ENCODE results near the gene BIN1.
A peak's percentile ranks its signal among the peaks of the same experiment; 100 is the strongest.

Gene BIN1

GRCh38 chr2:127056631-127057370 lies 50.2 kb downstream of the BIN1 start:
- no peak for DNase-seq

DNA sequence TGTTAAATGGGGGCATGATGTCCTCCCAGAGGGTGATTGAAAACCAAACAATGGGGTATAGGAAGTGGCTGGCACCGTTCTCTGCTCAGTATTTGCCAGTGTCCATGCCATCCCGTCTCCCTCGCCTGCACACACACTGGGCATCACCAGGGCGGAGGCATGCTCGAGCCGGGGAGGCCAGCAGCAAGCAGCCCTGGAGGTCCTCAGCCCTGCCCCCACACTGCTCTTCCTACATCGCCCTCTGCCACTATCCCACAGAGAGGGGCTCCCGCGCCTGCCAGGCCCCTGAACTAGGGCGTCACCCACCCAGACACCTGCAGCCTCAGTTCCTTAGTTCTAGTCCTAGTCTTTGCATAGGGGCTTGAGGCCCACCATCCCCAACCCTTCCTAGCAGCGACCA lies 50.9 kb downstream of the BIN1 start:
- DNase-seq = no peak

DNA sequence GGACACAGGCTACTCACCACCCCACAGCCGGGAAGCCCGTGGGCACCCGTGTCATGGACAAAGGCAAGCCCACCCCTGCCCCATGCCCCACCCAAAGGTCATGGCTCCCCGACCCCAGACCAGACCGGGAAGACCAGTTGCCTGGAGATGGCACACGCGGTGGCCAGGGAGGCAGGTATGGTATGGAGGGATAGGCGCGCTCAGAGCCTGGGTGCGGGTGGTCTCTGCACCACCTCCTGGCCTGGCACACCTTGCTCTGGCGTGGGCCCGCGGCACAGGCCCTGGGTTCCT lies 51.2 kb downstream of the BIN1 start:
- no peak for DNase-seq

DNA sequence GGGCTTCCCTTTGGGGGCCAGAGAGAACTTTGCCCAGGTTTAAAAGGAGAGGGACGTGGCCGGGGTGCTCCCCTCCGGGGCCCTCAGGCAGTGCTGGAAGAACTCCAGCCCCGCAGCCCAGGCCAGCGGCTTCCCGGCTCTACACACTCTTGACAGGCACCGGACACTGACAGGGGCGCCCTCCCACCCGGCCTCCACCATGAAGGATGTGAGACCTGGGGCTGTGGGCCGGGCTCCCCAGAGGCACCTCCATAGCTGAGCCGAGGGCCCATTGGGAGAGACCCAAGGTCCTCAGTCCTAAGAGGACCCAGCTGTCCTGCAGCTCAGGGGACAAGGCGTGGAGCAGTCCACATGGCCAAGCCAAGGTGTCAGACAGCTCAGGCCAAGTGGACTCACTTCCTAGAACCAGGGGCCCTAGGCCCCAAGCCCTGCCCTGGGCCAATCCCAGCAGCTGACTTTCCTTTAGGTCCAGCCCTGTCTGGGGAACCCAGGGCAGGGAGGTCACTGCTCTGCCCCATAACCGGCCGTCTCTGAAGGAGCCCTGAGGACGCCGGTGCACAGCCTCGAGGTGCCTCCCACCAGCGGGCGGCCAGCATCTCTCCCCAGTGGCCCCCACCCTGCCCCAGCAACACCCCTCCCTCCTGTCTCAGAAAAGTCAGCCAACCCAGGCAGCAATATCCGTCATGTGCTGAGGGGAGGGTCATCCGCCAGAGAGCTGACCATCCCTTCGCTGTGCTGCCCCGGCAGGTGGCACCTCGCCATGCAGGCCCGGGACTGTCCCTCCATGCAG lies 51.8 kb downstream of the BIN1 start:
- no peak for DNase-seq

DNA sequence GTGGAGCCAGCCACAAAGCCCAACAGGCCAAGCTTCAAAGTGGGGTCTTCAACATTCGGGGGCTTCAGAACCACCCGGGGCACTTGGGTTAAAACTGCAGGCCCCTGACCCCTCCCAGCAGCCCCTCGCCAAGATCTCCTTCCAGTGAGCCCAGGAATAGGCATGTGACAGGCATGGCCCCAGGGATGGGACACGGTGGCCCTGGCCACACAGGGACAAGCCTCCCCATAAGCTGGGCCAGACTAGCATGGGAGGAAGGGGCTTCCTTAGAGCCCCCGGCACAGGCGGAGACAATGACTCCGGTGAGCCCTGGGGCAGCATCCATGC lies 52.4 kb downstream of the BIN1 start:
- DNase-seq = no peak

GRCh38 chr2:127053731-127054603 lies 53.0 kb downstream of the BIN1 start:
- no peak for DNase-seq

DNA sequence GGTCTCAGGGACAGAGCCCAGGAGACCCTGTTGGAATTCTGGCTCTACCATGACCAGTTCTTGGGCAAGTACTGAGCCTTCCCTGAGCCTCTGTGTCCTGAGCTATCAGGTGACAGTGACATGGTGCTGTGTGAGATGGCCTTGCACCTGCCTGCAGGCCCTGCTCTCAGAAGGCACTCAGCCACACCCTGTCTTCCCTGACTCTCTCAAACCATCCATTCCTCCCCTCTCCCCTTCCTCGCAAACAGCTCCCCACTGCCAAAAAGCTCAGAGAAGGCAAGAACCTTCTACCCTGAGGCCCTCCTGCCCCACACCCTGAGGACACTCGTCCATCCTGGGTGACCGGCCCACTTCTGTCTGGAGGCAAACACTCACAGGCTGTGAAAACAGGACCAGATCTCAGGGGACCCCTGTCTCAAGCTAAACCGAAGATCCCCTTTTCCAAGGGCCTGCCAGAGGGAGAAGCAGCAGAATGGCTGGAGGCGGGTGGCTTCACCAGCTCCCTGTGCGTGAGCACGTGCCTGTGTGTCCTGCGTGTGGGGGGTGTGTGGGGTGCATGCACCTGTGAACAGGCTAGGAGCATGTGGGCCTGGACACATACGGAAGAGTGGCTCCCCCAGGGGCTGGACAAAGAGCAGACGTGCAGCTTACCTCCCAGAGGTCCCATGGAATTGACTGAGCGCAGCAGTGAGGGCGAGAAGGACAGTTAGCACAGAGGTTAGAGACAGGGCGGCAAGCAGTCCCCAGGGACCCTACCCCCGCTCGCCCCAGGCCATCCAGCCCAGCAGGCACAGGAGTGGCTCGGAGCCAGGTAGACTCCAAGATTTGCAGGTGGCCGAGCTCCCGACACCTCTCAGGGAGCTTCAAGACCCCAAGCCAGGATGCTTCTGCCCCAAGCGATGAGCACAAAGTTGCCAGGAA lies 53.9 kb downstream of the BIN1 start:
- no peak for DNase-seq

GRCh38 chr2:127052057-127052770 lies 54.7 kb downstream of the BIN1 start:
- DNase-seq = no peak

DNA sequence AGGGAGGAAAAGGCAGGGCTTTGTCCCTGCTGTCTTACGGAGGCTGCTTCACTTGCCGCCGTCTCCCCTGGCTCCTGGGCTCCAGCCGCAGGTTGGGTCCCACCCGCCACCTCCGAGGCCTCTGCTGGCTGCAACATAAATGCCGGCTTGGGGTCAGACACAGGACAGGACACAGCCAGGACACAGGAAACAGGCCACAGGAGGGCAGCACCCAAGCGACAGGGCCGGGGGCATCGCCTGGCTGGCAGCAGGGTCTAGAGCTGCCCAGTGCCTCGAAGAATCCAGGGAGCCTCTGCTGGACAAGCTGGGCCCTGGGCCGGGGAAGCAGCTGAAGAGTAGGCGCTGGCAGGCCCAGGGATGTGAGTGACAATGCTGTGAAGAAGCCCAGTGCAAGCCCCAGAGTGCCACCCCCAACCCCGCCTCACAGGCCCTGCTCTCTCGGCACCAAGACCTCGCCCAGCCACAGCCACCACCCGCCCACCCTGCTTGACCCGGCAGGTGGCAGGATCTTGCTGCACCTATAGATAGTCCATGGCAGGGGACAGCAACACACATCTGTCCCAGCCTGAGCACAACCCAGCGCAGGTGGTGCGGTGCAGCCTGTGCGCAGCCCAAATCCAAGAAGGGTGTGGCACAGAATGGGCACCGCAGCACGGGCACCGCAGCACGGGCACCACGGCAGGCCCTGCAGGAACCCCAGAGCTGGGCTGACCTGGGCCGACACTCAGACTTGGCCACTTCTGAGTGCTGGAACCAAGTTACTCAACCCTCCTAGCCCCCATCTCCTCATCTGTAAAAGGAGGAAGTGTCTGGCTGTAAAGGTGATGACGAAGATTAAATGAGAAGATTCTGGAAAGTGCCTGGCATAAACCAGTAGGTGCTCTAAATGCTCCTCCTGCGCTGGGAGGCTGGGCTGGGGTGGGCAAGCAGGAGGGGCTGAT lies 55.6 kb downstream of the BIN1 start:
- no peak for DNase-seq

DNA sequence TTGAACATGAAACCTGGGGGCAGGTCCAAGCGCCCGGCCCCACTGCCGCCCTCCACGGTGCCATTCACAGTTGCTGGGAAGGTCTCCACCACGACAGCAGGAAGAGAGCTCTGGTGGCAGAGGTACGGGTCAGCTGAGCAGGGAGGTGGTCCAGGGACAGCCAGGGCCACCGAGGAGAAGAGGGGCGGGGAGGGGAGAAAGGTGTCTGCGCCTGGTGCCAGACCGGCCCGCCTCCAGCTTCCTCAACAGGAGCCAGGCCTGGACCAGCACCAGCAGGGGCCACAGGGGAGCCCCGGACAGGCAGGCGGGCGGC lies 56.2 kb downstream of the BIN1 start:
- no peak for DNase-seq

DNA sequence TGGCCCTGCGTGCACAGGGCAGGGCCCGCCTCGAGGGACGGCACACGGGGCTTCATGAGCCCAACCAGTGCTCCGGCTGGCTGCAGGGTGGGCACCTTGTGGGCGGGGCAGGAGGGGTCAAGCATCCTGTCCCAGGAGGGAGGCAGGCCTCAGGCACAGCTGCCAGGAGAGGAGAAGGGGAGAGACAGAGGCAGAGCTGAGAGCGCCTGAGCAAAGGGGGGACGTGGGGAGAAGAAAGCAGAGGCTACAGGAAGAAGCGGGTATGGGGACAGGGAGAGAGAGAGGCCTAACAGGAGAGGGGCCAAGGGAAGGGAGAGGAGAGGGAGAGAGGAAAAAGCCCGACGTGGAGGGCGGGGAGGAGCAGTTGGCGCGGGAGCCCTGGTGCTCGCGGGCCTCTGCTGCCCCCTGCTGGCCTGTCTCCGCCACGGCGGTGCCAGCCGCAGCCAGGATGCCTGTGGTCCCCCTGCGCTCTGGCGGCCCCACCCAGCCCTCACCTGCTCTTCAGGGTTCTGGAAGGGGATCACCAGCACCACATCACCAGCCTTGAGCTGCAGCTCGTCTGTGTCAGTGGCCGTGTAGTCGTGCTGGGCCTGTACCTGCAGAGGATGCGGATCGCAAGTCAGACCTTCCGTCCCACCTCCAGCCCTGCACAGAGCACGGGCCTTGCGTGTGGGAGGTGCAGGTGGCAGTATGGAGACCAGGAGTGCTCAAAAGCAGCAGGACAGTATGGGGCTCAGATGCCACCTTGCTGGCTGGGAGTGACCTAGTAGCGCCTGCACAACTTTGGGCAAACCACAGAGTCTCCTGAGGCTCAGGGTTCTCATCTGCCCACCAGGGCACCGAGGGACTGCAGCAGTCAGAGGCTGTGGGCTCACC lies 56.8 kb downstream of the BIN1 start:
- peak; percentile 5 for DNase-seq

GRCh38 chr2:127048969-127049897 lies 57.7 kb downstream of the BIN1 start:
- DNase-seq = no peak

DNA sequence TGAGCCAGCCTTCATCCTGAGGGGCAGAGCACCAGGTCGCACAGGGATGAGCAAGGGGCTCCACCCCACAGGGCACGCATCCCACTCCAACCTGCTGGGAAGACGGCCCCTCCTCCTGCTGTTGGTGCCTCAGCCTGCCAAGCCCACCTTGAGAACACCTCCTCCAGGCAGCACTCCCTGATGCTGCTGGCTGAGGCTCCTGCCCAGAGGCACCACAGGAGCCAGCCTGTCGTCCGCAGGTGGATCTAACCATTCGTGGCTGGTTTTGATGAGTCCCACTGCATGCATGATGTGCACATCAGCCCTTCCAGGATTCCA lies 58.4 kb downstream of the BIN1 start:
- DNase-seq = no peak

DNA sequence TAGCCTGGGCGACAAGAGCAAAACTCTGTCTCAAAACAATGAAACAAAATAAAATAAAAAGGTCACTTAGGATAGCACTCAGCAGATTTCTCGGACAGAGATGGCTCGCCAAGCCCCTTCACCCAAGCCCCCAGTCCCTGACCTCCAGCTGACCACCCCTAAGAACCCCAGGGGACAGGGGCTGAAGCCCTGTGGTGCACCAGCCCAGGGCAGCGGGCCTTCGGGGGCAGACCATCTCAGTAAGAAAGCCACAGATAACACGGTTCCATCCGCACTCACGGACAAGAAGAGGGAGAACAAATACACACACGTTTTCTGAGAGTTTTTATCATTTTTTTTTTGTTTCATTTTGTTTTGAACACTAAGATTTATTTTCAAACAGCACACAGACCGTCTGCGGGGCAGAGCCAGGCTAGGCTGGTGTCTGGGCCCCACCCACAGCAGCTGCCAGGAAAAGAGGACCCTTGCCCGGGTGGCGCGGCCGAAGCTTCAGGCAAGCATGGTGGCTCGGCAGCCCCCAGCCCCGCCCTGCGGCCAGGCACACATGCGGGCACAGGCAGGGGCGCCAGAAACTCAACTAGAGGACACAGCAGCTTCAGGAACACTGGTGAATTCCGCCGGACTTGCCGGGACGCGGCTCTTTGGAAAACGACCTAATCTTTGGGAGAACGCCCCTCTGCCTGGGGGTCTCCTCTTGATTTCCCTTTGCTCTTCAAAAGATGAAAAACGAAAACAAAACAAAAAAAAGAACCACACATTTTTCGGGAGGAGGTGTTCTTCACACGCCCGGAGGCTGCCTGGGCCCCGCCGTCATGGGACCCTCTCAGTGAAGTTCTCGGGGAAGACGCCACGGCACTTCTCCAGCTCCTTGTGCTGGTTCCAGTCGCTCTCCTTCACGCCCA lies 59.0 kb downstream of the BIN1 start:
- DNase-seq = no peak

GRCh38 chr2:127047054-127047453 lies 59.9 kb downstream of the BIN1 start:
- DNase-seq = no peak

DNA sequence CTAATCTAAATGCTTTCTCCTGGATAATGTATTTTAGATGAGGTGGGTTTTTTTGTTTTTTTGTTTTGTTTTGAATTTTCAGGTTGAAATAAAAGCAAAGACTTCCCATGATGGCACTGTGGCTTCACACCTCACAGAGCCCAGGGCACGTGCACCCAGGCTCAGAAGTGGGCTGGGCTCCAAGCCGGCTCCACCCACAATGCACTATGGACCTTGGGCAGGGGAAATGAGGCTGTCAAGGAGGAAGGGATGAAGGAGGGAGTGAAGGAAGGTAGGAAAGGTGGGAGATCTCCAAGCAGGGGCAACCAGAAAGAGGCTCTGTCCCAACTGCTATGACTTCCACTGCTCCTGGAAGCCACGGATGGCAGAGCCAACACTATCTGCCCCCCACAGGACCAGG lies 60.4 kb downstream of the BIN1 start:
- no peak for DNase-seq

GRCh38 chr2:127045792-127046501 lies 61.0 kb downstream of the BIN1 start:
- DNase-seq = no peak

Data from NCI-H69 (cell line).